H9 (cell line): ENCODE measurements around the gene ZC3H10. TPM values are rescaled to one million over a fixed set of nuclear protein-coding genes. Genes with fewer than 3 reads are reported as not detected.

Experiments used
- DNase-seq: peaks from one replicate; pipeline ENCODE4 v3.0.0-alpha.2; 2017
- H2AFZ ChIP-seq: one replicate; pipeline ENCODE4 v1.6.1; 2013; ENCODE audit warnings: mild to moderate bottlenecking, low read length, control low read depth, moderate library complexity
- H2AK5ac ChIP-seq: 2 replicates; pipeline ENCODE4 v1.6.1; 2013; ENCODE audit warnings: low read length, control low read depth, mixed read lengths; ENCODE audit not compliant: insufficient read length
- H2BK120ac ChIP-seq: one replicate; pipeline ENCODE4 v1.6.1; 2013; ENCODE audit warnings: low read depth, mild to moderate bottlenecking, low read length, control low read depth, inconsistent platforms; ENCODE audit not compliant: poor library complexity, severe bottlenecking
- H2BK12ac ChIP-seq: 2 replicates; pipeline ENCODE4 v1.6.1; 2013; ENCODE audit warnings: low read length, control low read depth, mixed read lengths, low read depth; ENCODE audit not compliant: insufficient read length
- H2BK15ac ChIP-seq: 2 replicates; pipeline ENCODE4 v1.6.1; 2013; ENCODE audit warnings: low read depth, low read length, control low read depth
- H2BK20ac ChIP-seq: one replicate; pipeline ENCODE4 v1.6.1; 2013; ENCODE audit warnings: low read depth, mild to moderate bottlenecking, low read length, control low read depth, inconsistent platforms; ENCODE audit not compliant: poor library complexity, severe bottlenecking
- H2BK5ac ChIP-seq: 2 replicates; pipeline ENCODE4 v1.6.1; 2013; ENCODE audit warnings: low read length, control low read depth, mixed read lengths; ENCODE audit not compliant: insufficient read length
- H3K14ac ChIP-seq: 2 replicates; pipeline ENCODE4 v1.6.1; 2013; ENCODE audit warnings: low read length, control low read depth; ENCODE audit not compliant: insufficient read depth
- H3K18ac ChIP-seq: 2 replicates; pipeline ENCODE4 v1.6.1; 2013; ENCODE audit warnings: low read depth, mild to moderate bottlenecking, mixed read lengths, low read length, control low read depth; ENCODE audit not compliant: insufficient read length
- H3K23ac ChIP-seq: 2 replicates; pipeline ENCODE4 v1.6.1; 2013; ENCODE audit warnings: low read length, control low read depth, mixed read lengths, low read depth; ENCODE audit not compliant: insufficient read length
- H3K23me2 ChIP-seq: 2 replicates; pipeline ENCODE4 v1.6.1; 2013; ENCODE audit warnings: low read depth, mild to moderate bottlenecking, mixed read lengths, low read length, control low read depth; ENCODE audit not compliant: insufficient read length, poor library complexity, severe bottlenecking
- H3K27ac ChIP-seq: 2 replicates; pipeline ENCODE4 v1.5.1; 2013; ENCODE audit warnings: low read length, control low read depth, mixed read lengths, low read depth; ENCODE audit not compliant: insufficient read length
- H3K27me3 ChIP-seq: 2 replicates; pipeline ENCODE4 v1.6.1; 2013; ENCODE audit warnings: low read length, control low read depth, inconsistent platforms; ENCODE audit not compliant: insufficient read depth
- H3K4ac ChIP-seq: 2 replicates; pipeline ENCODE4 v1.6.1; 2013; ENCODE audit warnings: low read depth, mild to moderate bottlenecking, control low read depth, inconsistent platforms, low read length, moderate library complexity
- H3K4me1 ChIP-seq: 2 replicates; pipeline ENCODE4 v1.6.1; 2013; ENCODE audit warnings: low read length, control low read depth, inconsistent platforms; ENCODE audit not compliant: insufficient read depth
- H3K4me2 ChIP-seq: 2 replicates; pipeline ENCODE4 v1.6.1; 2013; ENCODE audit warnings: low read length, control low read depth, mixed read lengths; ENCODE audit not compliant: insufficient read length, insufficient read depth
- H3K56ac ChIP-seq: 2 replicates; pipeline ENCODE4 v1.6.1; 2013; ENCODE audit warnings: low read depth, mild to moderate bottlenecking, mixed read lengths, low read length, control low read depth; ENCODE audit not compliant: insufficient read length
- H3K79me1 ChIP-seq: 2 replicates; pipeline ENCODE4 v1.6.1; 2013; ENCODE audit warnings: low read depth, mild to moderate bottlenecking, moderate library complexity, low read length, control low read depth, inconsistent platforms; ENCODE audit not compliant: insufficient read depth, poor library complexity, severe bottlenecking
- H3K79me2 ChIP-seq: 2 replicates; pipeline ENCODE4 v1.6.1; 2013; ENCODE audit warnings: low read length, control low read depth, inconsistent platforms; ENCODE audit not compliant: insufficient read depth
- H3K9ac ChIP-seq: 2 replicates; pipeline ENCODE4 v1.6.1; 2013; ENCODE audit warnings: low read length, control low read depth, mixed read lengths; ENCODE audit not compliant: insufficient read length; ENCODE audit errors: extremely low read depth
- H3K9me3 ChIP-seq: one replicate; pipeline ENCODE4 v1.6.1; 2013; ENCODE audit warnings: low read depth, low read length, inconsistent platforms; ENCODE audit not compliant: control insufficient read depth
- H3T11ph ChIP-seq: one replicate; pipeline ENCODE4 v1.6.1; 2013; ENCODE audit warnings: mild to moderate bottlenecking, low read length, control low read depth, inconsistent platforms
- H4K20me1 ChIP-seq: one replicate; pipeline ENCODE4 v1.6.1; 2013; ENCODE audit not compliant: control insufficient read depth, insufficient read length, insufficient read depth
- H4K5ac ChIP-seq: 2 replicates; pipeline ENCODE4 v1.6.1; 2013; ENCODE audit warnings: low read depth, mild to moderate bottlenecking, mixed read lengths, low read length, control low read depth; ENCODE audit not compliant: insufficient read length
- H4K8ac ChIP-seq: replicated peaks from 2 replicates; pipeline ENCODE4 v1.6.1; 2013; ENCODE audit warnings: low read length, control low read depth, mixed read lengths, low read depth; ENCODE audit not compliant: insufficient read length
- H4K91ac ChIP-seq: 2 replicates; pipeline ENCODE4 v1.6.1; 2013; ENCODE audit warnings: low read depth, mild to moderate bottlenecking, moderate library complexity, mixed read lengths, low read length, control low read depth; ENCODE audit not compliant: insufficient read length
- H3K27ac Mint-ChIP-seq, 3 experiments: 2 replicates in 2 of 3; 3 replicates in 1 of 3; pipeline ENCODE4 v1.8.0; 2020 to 2021; ENCODE audit warnings: mixed read lengths in 3 of 3, mild to moderate bottlenecking in 1 of 3, moderate library complexity in 1 of 3
- H3K27me3 Mint-ChIP-seq: 2 replicates; pipeline ENCODE4 v1.8.0; 2021; ENCODE audit warnings: low read depth, mild to moderate bottlenecking, moderate library complexity, mixed read lengths
- H3K36me3 Mint-ChIP-seq, 3 experiments: 2 replicates in 2 of 3; 3 replicates in 1 of 3; pipeline ENCODE4 v1.8.0; 2020 to 2021; ENCODE audit warnings: low read depth in 3 of 3, mixed read lengths in 3 of 3; ENCODE audit not compliant: insufficient read depth in 1 of 3
- H3K4me1 Mint-ChIP-seq, 2 experiments: 2 replicates each; pipeline ENCODE4 v1.8.0; 2020; ENCODE audit warnings: mixed read lengths in 2 of 2
- H3K4me3 Mint-ChIP-seq, 2 experiments: 2 replicates in 1 of 2; 3 replicates in 1 of 2; pipeline ENCODE4 v1.8.0; 2020 to 2021; ENCODE audit warnings: mild to moderate bottlenecking in 2 of 2, mixed read lengths in 2 of 2, moderate library complexity in 1 of 2
- H3K9me3 Mint-ChIP-seq, 2 experiments: 2 replicates in 1 of 2; 3 replicates in 1 of 2; pipeline ENCODE4 v1.8.0; 2020; ENCODE audit warnings: mild to moderate bottlenecking in 2 of 2, mixed read lengths in 2 of 2, moderate library complexity in 1 of 2
- CTCF ChIP-seq: fragments of 200-600 bp; sonication (generic); conservative IDR thresholded peaks from 3 replicates; pipeline ENCODE4 v1.8.0; 2021; ENCODE audit warnings: antibody characterized with exemption, mild to moderate bottlenecking
- WGBS: extraction: QIAGEN DNeasy Blood & Tissue Kit; methylation state at CpG from one replicate; pipeline ENCODE4 v1.1.7; 2013; ENCODE audit warnings: missing lambda C conversion rate, low lambda C conversion rate, mixed read lengths; ENCODE audit not compliant: insufficient read length; ENCODE audit errors: extremely low coverage; 5-methylcytosine and 5-hydroxymethylcytosine counted together
- total RNA-seq: library from RNA; stranded (reverse); gene quantifications from 2 replicates; pipeline ENCODE4 v1.2.1, GENCODE V29; 2021

The ZC3H10 gene
- total RNA-seq, 1 experiment from 2014 or later: 9.4 TPM

GRCh38 chr12:56086096-56086495, 32.0 kb upstream of the ZC3H10 start:
- Histone ChIP-seq H2BK120ac (no peak overlapping the region), H3K4ac (no peak overlapping the region), H3K4me2 (no peak overlapping the region), H3K23ac (no peak overlapping the region), H4K5ac (no peak overlapping the region), H3K27me3 (no peaks in the 10 kb centered on the region), H3K79me1 (no peaks in the 10 kb centered on the region), H2BK15ac (no peak overlapping the region), H2AK5ac (no peak overlapping the region), H3K79me2 (peaks cover 6% of the 10 kb centered on the region; the same call in 1 of the 2 replicates), H3K23me2 (no peaks in the 10 kb centered on the region), H4K8ac (no peak overlapping the region), H4K91ac (no peak overlapping the region), H4K20me1 (no peaks in the 10 kb centered on the region), H3K9me3 (no peaks in the 10 kb centered on the region), H2BK12ac (no peak overlapping the region), H3K27ac (no peak overlapping the region), H3K18ac (no peak overlapping the region), H2AFZ (no peak overlapping the region), H3T11ph (no peak overlapping the region), H2BK20ac (no peak overlapping the region), H3K14ac (no peak overlapping the region), H3K9ac (no peak overlapping the region), H3K4me1 (0 out of 2 replicates have a peak, but pooled peaks cover 2% of the 10 kb centered on the region), H3K56ac (no peak overlapping the region), H2BK5ac (no peak overlapping the region)
- H3K4me1 Mint-ChIP-seq: peaks cover 9 to 13% of the 10 kb centered on the region in 2 experiments
- no CpG with 5 or more reads among the region's 3 CpGs for WGBS
- H3K4me3 Mint-ChIP-seq: no peak overlapping the region; a peak in 1 of 5 replicates
- peaks cover 33 to 72% (median 69%) of the 10 kb centered on the region in 3 experiments for H3K36me3 Mint-ChIP-seq
- DNase-seq: no peak
- H3K27ac Mint-ChIP-seq: peak overlapping the region in 2 of 3 experiments; percentile 10 to 49; a peak in 1 of 7 replicates
- H3K27me3 Mint-ChIP-seq: no peaks in the 10 kb centered on the region
- no peak for TF ChIP-seq CTCF
- no peaks in the 10 kb centered on the region for H3K9me3 Mint-ChIP-seq
